Spleen (tissue), 11 donors: ENCODE data around the gene APOBEC2. TPM values are rescaled to one million over a fixed set of nuclear protein-coding genes. Genes with fewer than 3 reads are reported as not detected.

Experiments used
- DNase-seq: peaks from one replicate; pipeline ENCODE4 v3.0.0-alpha.2; 2020
- H3K27ac ChIP-seq, 8 donors: fragments of 200-600 bp; sonication (generic) in 7 of 8; 1 replicate in 4 of 8; 2 replicates in 4 of 8; pipeline versions ENCODE4 v1.5.0 to v1.8.0; 2016 to 2021; ENCODE audit warnings: inconsistent platforms in 4 of 8, mild to moderate bottlenecking in 4 of 8, moderate library complexity in 1 of 8
- H3K27me3 ChIP-seq, 7 donors: fragments of 200-600 bp; sonication (generic) in 6 of 7; replicated peaks in 1 of 7; 1 replicate in 4 of 7; 2 replicates in 3 of 7; pipeline versions ENCODE4 v1.5.0 to v1.8.0; 2016 to 2021; ENCODE audit warnings: inconsistent platforms in 3 of 7, mild to moderate bottlenecking in 1 of 7
- H3K36me3 ChIP-seq, 6 donors: fragments of 200-600 bp; sonication (generic) in 5 of 6; 1 replicate in 4 of 6; 2 replicates in 2 of 6; pipeline versions ENCODE4 v1.5.0 to v1.8.0; 2016 to 2021; ENCODE audit warnings: inconsistent platforms in 2 of 6
- H3K4me1 ChIP-seq, 6 donors: fragments of 200-600 bp; sonication (generic) in 5 of 6; 1 replicate in 3 of 6; 2 replicates in 3 of 6; pipeline versions ENCODE4 v1.5.0 to v1.8.0; 2016 to 2021; ENCODE audit warnings: inconsistent platforms in 3 of 6
- H3K4me3 ChIP-seq, 8 donors: fragments of 200-600 bp; sonication (generic) in 7 of 8; 1 replicate in 4 of 8; 2 replicates in 4 of 8; pipeline versions ENCODE4 v1.5.0 to v1.8.0; 2016 to 2021; ENCODE audit warnings: inconsistent platforms in 4 of 8, mild to moderate bottlenecking in 4 of 8, moderate library complexity in 2 of 8
- H3K9me3 ChIP-seq, 8 donors: fragments of 200-600 bp; sonication (generic) in 7 of 8; 1 replicate in 4 of 8; 2 replicates in 4 of 8; pipeline versions ENCODE4 v1.5.0 to v1.8.0; 2016 to 2021; ENCODE audit warnings: inconsistent platforms in 4 of 8
- CTCF ChIP-seq, 11 experiments: fragments of 200-600 bp in 7 of 11; fragments of 450-650 bp in 4 of 11; sonication (generic) in 4 of 11; IDR thresholded peaks in 8 of 11; conservative IDR thresholded peaks in 3 of 11; 1 replicate in 7 of 11; 2 replicates in 4 of 11; pipeline versions ENCODE4 v1.4.0 to v1.8.0; 2016 to 2021; ENCODE audit warnings: antibody characterized with exemption in 11 of 11, inconsistent platforms in 4 of 11, mild to moderate bottlenecking in 1 of 11
- POLR2A ChIP-seq, 3 donors: fragments of 450-650 bp; IDR thresholded peaks; one replicate each; pipeline ENCODE4 v1.5.1; 2017; ENCODE audit warnings: antibody characterized with exemption in 3 of 3, mild to moderate bottlenecking in 1 of 3
- POLR2AphosphoS5 ChIP-seq, 3 donors: sonication (generic); formaldehyde crosslinking; IDR thresholded peaks; one replicate each; pipeline ENCODE4 v1.5.1; 2017; ENCODE audit warnings: antibody characterized with exemption in 3 of 3
- WGBS, 5 donors: extraction: QIAGEN DNeasy Blood & Tissue Kit in 3 of 5; methylation state at CpG; one replicate each; pipeline versions ENCODE4 v1.1.5 to v1.1.7; 2013 to 2018; 5-methylcytosine and 5-hydroxymethylcytosine counted together
- intact Hi-C: fragments of 100-400 bp; cut with DNase I; formaldehyde crosslinking; loops from one replicate; pipeline ENCODE4 v1.15.0; 2023; ENCODE audit warnings: low total_unique reads
- polyA plus RNA-seq, 3 donors: library from polyadenylated mRNA; stranded (reverse); fragments of 200-250 nt; gene quantifications; one replicate each; pipeline ENCODE4 v1.2.1, GENCODE V29; 2013
- total RNA-seq, 7 donors: library from RNA; depleted of rRNA in 3 of 7; stranded (reverse); fragments of >200 nt in 3 of 7; fragmentation: NEBNext Ultra II Directional in 4 of 7; extraction: Animal tissue kit (Norgen Biotek cat#: 25700) in 4 of 7; gene quantifications; one replicate each; pipeline versions ENCODE4 v1.1.0 to v1.2.1, GENCODE V29; 2016 to 2021
- donor health status: healthy with polysubstance abuse.
- donor health status: DM: no; HTN: no; CAD: no; lungs with moderate emphysema.
- donor health status: DM: no; HTN: no; CAD: no.
- donor health status: Bipolar disorder and iron deficiency.
- donor health status: healthy.
- donor health status: DM: no; HTN: no; CAD: no.
- donor health status: DM: yes; HTN: yes; CAD: no.

Gene APOBEC2
- total and polyA plus RNA-seq, 10 donors = 0.23 TPM; not detected in 9

GRCh38 chr6:41058783-41059181 is 5.8 kb downstream of the APOBEC2 start:
- WGBS, 5 donors = 84 to 97% (median 94%) methylated on average over 2 of the region's 2 CpGs
- Histone ChIP-seq H3K4me1 (peaks cover 0 to 7% (median 0%) of the 10 kb centered on the region in 6 donors), H3K27ac (no peak overlapping the region), H3K27me3 (no peaks in the 10 kb centered on the region), H3K9me3 (no peaks in the 10 kb centered on the region), H3K36me3 (peaks cover 0 to 72% (median 17%) of the 10 kb centered on the region in 6 donors), H3K4me3 (no peak overlapping the region)
- DNase-seq = no peak
- intact Hi-C loops = no loop called here
- TF ChIP-seq POLR2A (IDR thresholded peaks at IDR 0.05) (no peak), CTCF (IDR thresholded peaks at IDR 0.05 in 8 of 11, conservative IDR thresholded peaks at IDR 0.05 in 3 of 11) (no peak), POLR2AphosphoS5 (IDR thresholded peaks at IDR 0.05) (no peak)

GRCh38 chr6:41059556-41059955 is 6.6 kb downstream of the APOBEC2 start:
- 89 to 96% (median 92%) methylated on average over 1 of the region's 1 CpG for WGBS, 5 donors
- H3K27ac ChIP-seq = no peak overlapping the region

GRCh38 chr6:41061196-41061726 is 8.3 kb downstream of the APOBEC2 start:
- Histone ChIP-seq H3K27me3 (no peaks in the 10 kb centered on the region), H3K4me1 (peaks cover 0 to 8% (median 0%) of the 10 kb centered on the region in 6 donors), H3K4me3 (no peak overlapping the region), H3K27ac (no peak overlapping the region), H3K9me3 (no peaks in the 10 kb centered on the region), H3K36me3 (peaks cover 0 to 81% (median 26%) of the 10 kb centered on the region in 6 donors)
- intact Hi-C loops = no loop called here
- TF ChIP-seq POLR2A (IDR thresholded peaks at IDR 0.05) = no peak
- TF ChIP-seq POLR2AphosphoS5 (IDR thresholded peaks at IDR 0.05) = peak in 1 of 3 donors; percentile 33
- WGBS, 5 donors = 77 to 92% (median 81%) methylated on average over 13 of the region's 13 CpGs
- DNase-seq = no peak

More at GRCh38 chr6:41059556-41059955, 6.6 kb downstream of the APOBEC2 start:
- Histone ChIP-seq H3K27me3 (no peaks in the 10 kb centered on the region), H3K4me1 (peaks cover 0 to 7% (median 0%) of the 10 kb centered on the region in 6 donors), H3K9me3 (no peaks in the 10 kb centered on the region), H3K36me3 (peaks cover 0 to 80% (median 21%) of the 10 kb centered on the region in 6 donors), H3K4me3 (no peak overlapping the region)
- TF ChIP-seq POLR2AphosphoS5 (IDR thresholded peaks at IDR 0.05) = no peak
- TF ChIP-seq POLR2A (IDR thresholded peaks at IDR 0.05) = no peak
- TF ChIP-seq CTCF (IDR thresholded peaks at IDR 0.05 in 8 of 11, conservative IDR thresholded peaks at IDR 0.05 in 3 of 11) = no peak
- no peak for DNase-seq
- intact Hi-C loops = no loop called here

GRCh38 chr6:41062056-41062455 is 9.1 kb downstream of the APOBEC2 start:
- Histone ChIP-seq H3K27ac (no peak overlapping the region), H3K4me3 (no peak overlapping the region), H3K36me3 (peaks cover 0 to 81% (median 29%) of the 10 kb centered on the region in 6 donors), H3K9me3 (no peaks in the 10 kb centered on the region), H3K27me3 (no peaks in the 10 kb centered on the region), H3K4me1 (peaks cover 0 to 16% (median 5%) of the 10 kb centered on the region in 6 donors)
- intact Hi-C loops = no loop called here
- no peak for TF ChIP-seq POLR2AphosphoS5 (IDR thresholded peaks at IDR 0.05)
- no peak for TF ChIP-seq POLR2A (IDR thresholded peaks at IDR 0.05)
- TF ChIP-seq CTCF (IDR thresholded peaks at IDR 0.05 in 8 of 11, conservative IDR thresholded peaks at IDR 0.05 in 3 of 11) = no peak
- DNase-seq = no peak
- WGBS, 5 donors = 80 to 87% (median 84%) methylated on average over 1 of the region's 1 CpG
